COLO668 (cell line): ENCODE measurements around the gene NLRP12.
"Not testable (repeated sequence)": the region's sequence is repeated elsewhere in the genome, so short reads cannot be mapped to it uniquely, and the experiment has no call there.

ENCODE experiments used
- DNase-seq: peaks from one replicate; lab custom pipeline; 2025; ENCODE audit not compliant: unreplicated experiment; lab: John Stamatoyannopoulos, UW

Gene NLRP12

DNA sequence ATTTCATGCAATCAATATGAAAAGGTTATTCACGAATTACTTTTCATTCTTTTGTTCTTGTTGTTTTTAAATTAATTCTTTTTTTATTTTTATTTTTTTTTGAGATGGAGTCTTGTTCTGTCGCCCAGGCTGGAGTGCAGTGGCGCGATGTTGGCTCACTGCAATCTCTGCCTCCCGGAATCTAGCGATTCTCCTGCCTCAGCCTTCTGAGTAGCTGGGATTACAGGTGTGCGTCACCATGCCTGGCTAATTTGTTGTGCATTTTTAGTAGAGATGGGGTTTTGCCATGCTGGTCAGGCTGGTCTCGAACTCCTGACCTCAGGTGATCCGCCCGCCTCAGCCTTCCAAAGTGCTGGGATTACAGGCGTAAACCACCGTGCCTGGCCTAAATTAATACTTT lies 16.1 kb upstream of the NLRP12 start:
- DNase-seq = not testable (repeated sequence)

DNA sequence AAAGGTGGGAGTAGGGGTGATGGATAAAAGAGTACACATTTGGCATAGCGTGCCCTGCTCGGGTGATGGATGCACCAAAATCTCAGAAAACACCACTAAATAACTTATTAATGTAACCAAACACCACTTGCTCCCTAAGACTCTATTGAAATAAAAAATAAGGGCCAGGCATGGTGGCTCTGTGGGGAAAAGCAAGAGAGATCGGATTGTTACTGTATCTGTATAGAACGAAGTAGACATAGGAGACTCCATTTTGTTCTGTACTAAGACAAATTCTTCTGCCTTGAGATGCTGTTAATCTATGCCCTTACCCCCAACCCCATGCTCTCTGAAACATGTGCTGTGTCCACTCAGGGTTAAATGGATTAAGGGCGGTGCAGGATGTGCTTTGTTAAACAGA lies 14.3 kb upstream of the NLRP12 start:
- DNase-seq = not testable (repeated sequence)

DNA sequence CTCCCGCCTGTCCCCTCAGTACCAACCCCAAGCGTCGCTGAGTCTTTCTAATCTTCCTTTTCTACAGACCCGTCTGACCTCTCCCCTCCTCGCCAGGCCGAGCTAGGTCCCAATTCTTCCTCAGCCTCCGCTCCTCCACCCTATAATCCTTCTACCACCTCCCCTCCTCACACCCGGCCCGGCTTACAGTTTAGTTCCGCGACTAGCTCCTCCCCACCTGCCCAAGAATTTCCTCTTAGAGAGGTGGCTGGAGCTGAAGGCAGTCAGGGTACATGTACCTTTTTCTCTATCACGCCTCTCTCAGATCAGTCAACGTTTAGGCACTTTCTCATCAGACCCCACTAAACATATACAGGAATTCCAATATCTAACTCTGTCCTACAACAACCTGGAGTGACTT lies 8.7 kb upstream of the NLRP12 start:
- DNase-seq = not testable (repeated sequence)

DNA sequence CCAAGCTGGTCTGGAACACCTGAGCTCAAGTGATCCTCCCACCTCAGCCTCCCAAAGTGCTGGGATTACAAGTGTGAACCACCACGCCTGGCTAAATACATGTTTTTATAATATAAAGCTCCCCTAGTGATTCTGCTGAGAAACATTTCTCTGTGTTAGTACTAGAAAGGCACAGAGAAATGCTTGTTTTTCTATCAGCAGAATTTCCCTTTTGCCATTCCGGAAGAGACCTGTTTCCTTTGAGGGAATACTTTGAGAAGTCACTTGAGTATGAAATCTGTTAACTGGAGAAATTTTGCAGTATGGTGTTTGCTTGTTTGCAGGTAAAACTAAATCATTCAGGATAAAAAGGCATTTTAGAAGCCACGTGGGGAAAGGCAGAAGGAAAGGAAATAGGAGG lies 4.4 kb upstream of the NLRP12 start:
- DNase-seq = no peak

DNA sequence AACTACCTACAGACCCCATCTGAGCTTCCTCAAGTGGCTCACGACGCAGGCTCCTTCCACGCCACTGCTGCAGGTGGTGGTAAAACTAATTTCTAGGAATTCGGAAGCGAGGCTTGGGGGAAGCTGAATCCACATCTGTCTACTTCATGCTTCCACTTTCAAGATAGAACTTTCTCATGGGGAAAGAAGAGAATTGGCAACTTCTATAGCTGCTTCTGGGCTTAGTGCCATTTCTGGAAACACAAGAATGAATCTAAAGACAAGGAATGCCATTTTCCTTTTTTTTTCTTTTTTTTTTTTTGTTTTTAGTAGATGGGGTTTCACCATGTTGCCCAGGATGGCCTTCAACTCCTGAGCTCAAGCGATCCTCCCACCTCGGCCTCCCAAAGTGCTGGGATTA lies 2.8 kb upstream of the NLRP12 start:
- DNase-seq = no peak

DNA sequence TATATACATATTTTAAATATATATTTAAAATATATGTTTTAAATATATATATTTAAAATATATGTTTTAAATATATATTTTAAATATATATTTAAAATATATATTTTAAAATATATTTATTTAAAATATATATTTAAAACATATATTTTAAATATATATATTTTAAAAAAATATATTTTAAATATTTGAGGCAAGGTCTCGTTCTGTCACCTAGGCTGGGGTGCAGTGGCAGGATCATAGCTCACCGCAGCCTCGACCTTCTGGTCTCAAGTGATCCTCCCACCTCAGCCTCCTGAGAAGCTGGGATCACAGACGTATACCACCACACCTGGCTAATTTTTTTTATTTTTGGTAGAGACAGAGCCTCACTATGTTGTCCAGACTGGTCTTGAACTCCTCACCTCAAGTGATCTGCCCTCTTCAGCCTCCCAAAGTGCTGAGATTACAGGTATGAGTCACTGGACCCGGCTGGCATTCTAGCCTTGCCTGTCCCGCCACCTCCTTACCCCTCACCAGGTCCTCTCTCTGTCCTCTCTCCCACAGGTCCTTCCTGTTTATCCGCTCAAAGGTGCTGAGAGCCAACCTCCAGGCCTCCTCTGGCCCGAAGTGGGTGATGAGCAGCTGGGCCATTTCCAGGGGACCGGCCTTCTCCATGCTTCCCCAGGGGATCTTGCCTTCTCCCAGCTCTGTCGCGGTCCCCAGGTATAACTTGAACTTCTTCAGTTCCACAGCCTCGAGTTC lies 564 bp downstream of the NLRP12 start:
- no peak for DNase-seq

DNA sequence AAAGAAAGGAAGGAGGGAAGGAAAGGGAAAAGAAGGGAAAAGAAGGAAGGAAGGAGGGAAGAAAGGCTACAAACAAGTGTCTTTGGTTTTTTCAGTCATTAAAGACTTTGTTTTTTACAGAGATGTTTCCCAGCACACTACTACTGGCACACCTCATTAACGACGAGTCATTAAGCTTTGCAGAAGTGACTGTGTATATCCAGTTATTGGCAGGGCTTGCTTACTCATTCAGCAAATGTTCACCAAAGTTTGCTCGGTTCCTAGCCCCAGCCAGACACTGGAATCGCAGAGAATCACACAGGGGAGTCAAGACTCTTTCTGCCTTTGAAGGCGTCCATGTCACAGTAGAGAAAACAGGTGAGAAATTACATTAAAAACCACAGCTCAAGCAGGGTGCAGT lies 4.3 kb downstream of the NLRP12 start:
- no peak for DNase-seq

DNA sequence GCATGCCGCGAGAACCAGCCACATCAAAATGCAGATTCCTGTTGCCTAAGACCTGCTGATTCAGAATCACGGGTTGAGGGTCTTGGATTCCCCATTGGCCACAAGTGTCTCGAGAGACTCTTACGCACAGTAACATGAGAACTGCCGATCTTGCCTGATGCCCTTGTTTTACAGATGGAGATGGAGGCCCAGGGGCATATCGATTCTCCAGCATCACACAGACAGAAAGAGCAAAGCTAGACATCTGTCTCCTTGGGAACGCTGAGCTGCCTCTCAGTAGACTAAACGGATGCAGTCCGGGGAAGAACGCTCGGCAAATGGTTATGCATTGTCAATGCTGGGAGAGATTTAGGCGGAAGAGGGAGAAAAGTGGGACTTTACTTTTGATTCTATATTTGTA lies 5.4 kb downstream of the NLRP12 start:
- DNase-seq = no peak

DNA sequence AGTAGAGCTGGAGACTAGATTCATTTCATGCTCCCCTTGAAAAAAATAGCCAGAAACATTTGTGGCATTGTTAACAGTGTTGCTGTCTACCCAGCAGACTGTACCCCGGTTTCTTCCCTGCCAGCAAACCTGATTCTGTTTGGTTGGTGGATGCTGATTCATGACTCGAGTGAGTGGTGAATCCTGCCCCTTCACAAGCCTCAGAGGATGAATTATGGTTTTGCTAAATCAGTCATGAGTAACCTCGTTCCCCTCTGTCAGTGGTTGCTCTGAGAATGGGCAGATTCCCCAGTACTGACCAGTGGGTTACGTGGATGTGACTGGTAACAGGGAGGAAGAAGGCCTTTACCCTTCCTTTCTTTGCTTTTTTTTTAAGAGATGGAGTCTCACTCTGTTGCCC lies 10.1 kb downstream of the NLRP12 start:
- DNase-seq = no peak

DNA sequence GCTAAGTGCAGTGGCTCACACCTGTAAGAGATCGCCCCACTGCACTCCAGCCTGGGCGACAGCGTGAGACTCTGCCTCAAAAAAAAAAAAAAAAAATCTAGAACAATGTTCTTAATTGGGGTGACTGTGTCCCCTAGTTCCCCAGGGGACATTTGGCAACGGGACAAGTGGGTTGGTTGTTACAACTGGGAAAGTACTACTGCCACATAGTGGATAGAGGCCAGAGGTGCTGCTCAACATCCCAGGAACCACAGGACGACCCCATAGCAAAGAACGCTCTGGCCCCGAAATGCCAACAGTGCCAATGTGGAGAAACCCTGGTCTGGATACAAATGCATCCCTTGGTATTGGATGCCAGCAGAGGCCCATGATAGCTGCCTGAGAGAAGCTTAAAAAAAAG lies 11.8 kb downstream of the NLRP12 start:
- DNase-seq = no peak

DNA sequence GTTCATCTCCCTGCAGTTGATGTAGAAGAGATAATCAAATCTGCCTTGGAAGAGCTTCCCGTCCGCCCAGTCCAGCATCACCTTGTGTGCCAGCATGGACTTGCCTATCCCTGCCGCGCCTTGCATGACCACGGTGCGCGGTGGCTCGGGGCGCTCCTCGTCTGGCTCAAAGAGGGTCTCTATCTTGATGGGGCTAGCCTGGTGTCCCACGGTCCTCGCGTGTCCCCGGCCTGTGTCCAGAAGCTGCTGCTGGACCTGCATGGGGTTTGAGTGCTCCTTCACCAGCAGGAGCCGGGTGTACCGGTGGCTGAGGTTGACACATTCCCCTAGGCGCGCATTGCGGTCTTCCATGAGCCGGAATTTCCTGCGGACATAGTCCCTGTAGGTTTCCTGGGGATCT lies 13.2 kb downstream of the NLRP12 start:
- no peak for DNase-seq

DNA sequence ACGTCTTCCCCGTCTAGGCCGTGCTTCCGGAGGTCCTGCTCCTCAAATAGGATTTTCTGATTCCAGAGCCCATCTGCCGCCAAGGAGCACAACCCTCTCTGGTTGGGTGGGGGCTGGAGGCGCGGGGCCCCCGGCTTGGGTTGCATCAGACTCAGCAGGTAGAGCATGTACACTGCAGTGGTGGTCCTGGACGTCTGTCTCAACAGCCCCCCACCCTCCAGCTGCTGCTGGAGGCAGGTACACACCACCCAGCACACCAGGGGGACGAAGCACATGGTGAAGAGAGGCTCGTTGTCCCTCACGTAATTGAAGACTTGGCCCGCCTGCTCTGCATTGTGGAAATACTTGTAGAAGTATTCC lies 13.9 kb downstream of the NLRP12 start:
- no peak for DNase-seq

DNA sequence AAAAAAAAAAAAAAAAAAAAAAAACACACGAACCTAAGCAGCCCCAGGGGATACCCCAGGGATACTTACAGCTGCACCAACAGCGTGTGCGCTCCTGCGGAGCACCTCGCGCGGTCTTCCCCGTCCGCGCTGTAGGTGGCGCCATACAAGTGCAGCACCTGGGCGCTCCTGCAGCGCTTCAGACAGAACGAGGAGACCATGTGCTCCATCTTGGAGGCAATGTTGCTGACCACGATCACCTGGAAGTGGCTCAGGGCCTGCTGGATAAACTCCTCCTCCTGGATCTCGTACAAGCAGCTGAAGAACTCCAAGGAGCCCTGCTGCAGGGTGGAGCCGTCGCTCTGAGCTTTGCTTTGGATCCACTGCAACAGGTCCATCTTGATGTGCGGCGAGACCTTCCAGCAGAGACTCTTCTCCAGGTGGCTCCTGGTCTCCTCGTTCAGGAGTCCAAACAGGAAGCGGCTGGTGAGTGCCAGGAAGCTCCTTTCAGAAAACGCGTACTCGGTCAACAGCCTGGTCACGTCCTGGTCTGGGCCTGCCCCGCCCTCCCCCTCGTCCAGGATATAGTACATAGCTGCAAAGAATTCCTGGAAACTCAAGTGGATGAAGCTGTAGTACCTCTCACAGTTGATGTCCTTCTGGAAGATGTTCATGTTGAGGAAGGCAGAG lies 14.5 kb downstream of the NLRP12 start:
- DNase-seq = no peak

DNA sequence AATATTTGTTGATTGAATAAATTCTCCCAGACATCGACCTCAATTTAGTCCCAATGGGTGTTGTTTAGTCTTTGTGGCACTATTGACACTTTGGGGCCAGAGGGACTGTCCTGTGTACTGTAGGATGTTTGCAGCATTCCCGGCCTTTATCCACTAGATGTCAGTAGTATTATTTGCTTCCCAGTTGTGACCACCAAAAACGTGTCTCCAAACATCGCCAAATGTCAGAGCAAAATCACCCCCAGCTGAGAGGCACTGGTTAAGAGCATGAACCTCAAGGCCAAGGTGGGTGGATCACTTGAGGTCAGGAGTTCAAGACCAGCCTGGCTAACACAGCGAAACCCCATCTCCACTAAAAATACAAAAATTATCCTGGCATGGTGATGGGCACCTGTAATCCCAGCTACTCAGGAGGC lies 15.4 kb downstream of the NLRP12 start:
- DNase-seq = no peak

DNA sequence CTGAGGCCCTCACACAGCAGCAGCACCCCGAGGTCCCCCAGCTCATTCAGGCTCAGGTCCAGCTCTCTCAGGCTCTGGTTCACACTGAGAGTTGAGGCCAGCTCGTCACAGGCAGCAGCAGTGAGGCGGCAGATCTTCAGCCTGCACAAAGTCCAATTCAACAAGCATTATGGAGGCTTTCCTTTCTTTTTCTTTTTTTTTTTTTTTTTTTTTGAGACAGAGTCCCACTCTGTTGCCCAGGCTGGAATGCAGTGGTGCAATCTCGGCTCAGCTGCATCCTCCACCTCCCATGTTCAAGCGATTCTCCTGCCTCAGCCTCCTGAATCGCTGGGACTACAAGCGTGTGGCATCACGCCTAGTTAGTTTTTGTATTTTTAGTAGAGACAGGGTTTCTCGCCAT lies 22.9 kb downstream of the NLRP12 start:
- no peak for DNase-seq

DNA sequence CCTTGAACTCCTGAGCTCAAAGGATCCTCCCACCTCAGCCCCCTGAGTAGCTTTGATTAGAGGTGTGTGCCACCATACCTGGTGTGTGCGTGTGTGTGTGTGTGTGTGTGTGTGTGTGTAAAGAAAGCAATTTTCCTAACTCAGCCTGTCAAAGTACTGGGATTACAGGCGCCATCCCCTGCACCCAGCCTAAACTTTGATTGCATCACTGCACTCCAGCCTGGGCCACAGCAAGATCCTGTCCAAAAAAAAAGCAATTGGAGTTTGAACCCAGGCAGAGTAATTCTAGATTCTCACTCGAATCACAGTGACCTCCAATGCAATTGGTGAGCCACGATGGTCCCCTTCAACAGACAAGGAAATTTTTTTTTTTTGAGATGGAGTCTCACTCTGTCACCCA lies 29.1 kb downstream of the NLRP12 start:
- no peak for DNase-seq

DNA sequence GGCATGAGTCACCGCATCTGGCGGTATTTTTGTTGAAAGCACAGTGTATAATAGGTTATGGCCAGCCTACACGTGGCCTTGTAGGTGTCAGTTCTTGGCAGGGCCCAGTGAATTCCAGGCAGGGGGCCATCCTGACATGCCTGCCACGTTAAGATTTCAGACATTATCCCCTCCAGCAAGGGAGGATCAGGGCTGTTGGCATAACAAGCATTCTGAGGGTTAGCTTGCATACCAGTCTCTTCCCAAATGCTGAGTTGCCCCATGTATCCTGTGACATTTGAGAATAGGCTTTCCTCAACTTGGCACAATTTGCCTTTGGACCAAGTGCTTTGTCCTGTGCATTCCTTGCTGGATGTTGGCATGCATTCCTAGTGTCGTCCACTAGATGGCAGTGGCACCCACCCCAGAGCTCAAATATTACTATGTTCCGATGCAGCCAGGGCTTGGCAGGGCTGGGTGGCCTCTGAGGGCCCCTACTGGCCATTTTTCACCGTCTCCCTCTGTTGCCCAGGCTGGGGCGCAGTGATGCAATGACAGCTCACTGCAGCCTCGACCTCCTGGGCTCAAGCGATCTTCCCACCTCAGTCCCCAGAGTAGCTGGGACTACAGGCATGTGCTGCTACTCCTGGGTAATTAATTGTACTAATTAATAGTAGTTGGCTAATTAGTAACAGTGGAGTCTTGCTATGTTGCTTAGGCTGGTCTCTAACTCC lies 31.2 kb downstream of the NLRP12 start:
- peak; percentile 66 for DNase-seq

DNA sequence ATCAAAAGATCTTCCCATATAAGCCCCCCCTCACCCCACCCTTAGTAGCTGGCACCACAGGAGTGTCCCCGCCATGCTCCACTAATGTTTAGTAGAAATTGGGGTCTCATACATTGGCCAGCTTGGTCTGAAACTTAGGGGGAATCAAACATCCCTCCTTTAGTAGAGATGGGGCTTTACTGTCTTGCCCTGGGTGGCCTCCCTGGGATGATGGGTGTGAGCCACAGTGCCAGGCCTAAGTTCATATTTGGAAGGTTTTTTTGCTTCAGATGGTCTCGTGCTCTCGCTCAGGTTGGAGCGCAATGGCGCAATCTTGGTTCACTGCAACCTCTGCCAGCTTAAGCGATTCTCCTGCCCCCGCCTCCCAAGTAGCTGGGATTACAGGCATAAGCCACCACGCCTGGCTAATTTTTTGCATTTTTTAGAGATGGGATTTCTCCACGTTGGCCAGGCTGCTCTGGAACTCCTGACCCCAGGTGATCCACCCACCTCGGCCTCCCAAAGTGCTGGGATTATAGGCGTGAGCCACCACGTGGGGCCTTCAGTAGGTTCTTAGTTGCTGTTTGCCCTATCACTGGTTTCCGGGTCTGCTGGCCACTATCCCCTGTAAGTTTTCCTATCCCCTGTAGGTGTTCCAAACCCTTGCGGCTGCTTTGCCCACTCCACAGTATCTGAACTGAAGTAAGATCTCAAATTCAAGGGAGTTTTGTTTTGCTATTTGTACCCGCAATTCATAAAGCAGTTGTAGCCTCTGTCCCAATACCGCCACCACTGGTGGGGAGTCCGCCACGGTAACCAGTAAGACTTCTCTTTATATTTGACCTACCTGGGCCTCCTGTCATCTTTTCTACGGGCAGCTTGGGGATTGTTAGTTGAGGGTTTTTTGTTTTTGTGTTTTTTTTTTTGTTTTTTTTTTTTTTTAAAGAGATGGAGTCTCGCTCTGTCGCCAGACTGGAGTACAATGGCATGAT lies 34.1 kb downstream of the NLRP12 start:
- no peak for DNase-seq

DNA sequence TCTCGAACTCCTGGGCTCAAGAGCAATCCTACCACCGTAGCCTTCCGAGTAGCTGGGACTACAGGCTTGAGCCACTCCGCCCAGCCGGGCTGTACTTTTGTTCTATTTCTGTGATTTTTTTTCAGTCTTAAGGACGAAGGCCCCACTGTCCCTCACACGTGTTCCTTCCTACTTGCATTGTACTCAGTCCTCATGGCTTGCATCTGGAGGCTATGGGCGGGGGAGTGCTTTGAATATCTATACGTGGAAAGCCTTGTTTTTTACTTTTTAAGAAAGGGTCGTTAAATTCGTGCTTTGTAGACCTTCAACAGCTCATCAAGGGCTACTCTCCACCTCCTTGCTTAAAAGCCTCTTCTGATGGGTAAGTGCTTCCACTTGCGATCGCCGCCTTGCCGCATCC lies 36.8 kb downstream of the NLRP12 start:
- no peak for DNase-seq

DNA sequence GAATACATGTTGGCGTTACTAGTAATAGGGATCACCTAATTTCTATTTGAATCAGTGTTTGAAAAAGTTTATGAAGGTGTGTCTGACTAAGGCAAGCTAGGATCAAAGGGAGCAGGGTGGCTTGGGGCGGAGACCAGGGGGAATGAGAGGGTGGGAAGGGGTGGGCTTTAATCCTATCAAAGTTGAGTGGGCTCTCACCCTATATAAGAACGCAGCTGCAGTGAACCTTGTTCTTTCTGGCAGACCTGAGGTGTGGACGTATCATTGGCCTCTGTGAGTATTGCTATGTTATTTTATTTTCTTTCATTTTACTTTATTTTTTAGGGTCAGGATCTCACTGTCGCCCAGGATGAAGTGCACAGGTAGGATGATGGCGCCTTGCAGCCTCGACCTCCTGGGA lies 37.4 kb downstream of the NLRP12 start:
- no peak for DNase-seq

DNA sequence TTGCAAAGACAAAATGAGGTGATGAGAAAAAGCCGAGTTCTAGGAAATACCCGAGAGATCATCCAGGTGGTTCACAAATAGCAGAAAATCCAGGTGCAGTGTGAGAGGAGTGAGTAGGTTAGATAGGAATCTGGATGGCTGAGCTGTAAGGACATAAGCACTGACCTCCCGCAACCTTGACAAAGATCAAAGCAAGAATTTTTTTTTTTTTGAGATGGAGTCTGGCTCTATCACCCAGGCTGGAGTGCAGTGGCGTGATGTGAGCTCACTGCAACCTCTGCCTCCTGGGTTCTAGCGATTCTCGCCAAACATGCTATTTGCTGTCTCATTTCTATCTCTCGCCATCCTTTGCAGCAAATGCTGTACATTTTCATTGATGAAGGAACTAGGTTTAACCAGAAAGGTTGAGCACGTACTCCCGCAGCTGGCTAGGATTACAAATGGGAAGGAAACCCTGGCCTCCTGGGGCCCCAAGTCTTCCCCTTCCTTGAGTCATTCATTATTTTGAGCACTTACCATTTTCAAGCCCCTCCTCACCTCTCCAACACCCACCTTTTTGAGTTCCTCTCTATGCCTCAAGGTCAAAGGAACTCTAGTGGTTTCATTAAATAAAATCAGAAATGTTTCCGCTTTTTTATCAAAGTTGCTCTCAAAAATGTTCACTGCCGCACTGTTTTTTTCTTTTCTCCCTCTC lies 38.8 kb downstream of the NLRP12 start:
- no peak for DNase-seq
